Neural cell (in vitro differentiated cells): Measurements from ENCODE around the gene NUP62.

Experiments used
- CTCF ChIP-seq: fragments of 450-650 bp; IDR thresholded peaks from 2 replicates; pipeline ENCODE4 v1.5.1; 2014; ENCODE audit warnings: antibody characterized with exemption, mild to moderate bottlenecking, moderate library complexity; ENCODE audit not compliant: poor library complexity, severe bottlenecking
- EP300 ChIP-seq: fragments of 450-650 bp; conservative IDR thresholded peaks from 2 replicates; pipeline ENCODE4 v1.6.1; 2014; ENCODE audit warnings: antibody characterized with exemption, mild to moderate bottlenecking, moderate library complexity; ENCODE audit not compliant: poor library complexity, severe bottlenecking
- EZH2 ChIP-seq: fragments of 200-600, 300-800 bp; shearing (Covaris generic), sonication (generic); IDR thresholded peaks from 2 replicates; pipeline ENCODE4 v1.6.1; 2014; ENCODE audit warnings: antibody characterized with exemption, low read length, borderline replicate concordance, mild to moderate bottlenecking; ENCODE audit not compliant: insufficient read depth, poor library complexity, severe bottlenecking
- MXI1 ChIP-seq: fragments of 450-650 bp; conservative IDR thresholded peaks from 2 replicates; pipeline ENCODE4 v1.6.1; 2014; ENCODE audit warnings: antibody characterized with exemption, mild to moderate bottlenecking; ENCODE audit not compliant: poor library complexity, severe bottlenecking
- TAF1 ChIP-seq: IDR thresholded peaks from 2 replicates; pipeline ENCODE4 v1.6.1; 2012; ENCODE audit warnings: low read depth

GRCh38 chr19:49957262-49957915 lies 28.1 kb upstream of the NUP62 start:
- TF ChIP-seq CTCF (no peak), MXI1 (no peak), EZH2 (no peak), EP300 (no peak), TAF1 (no peak)
